K562 (cell line): Measurements from ENCODE around the gene ZNF10. TPM values are rescaled to one million over a fixed set of nuclear protein-coding genes. Genes with fewer than 3 reads are reported as not detected.

Experiments
- ATF3 ChIP-seq, 2 experiments: fragments of 450-650 bp in 1 of 2; sonication (generic) in 1 of 2; formaldehyde crosslinking in 1 of 2; IDR thresholded peaks in 1 of 2; conservative IDR thresholded peaks in 1 of 2; 2 replicates each; pipeline versions ENCODE4 v1.6.1 to v1.8.1; 2016 to 2023; ENCODE audit warnings: mild to moderate bottlenecking in 2 of 2, moderate library complexity in 2 of 2, inconsistent platforms in 1 of 2, missing genetic modification reagents in 1 of 2
- NCOA4 ChIP-seq: fragments of 450-650 bp; IDR thresholded peaks from 2 replicates; pipeline ENCODE4 v1.6.1; 2018; ENCODE audit warnings: mild to moderate bottlenecking; ENCODE audit not compliant: partially characterized antibody
- PTBP1 ChIP-seq: fragments of 200-400 bp; formaldehyde crosslinking; IDR thresholded peaks from 2 replicates; pipeline ENCODE4 v1.6.1; 2017; ENCODE audit warnings: low read depth, low read length
- RCOR1 ChIP-seq, 2 experiments: IDR thresholded peaks; 2 replicates each; pipeline ENCODE4 v1.6.1; 2012; ENCODE audit warnings: low read depth in 2 of 2, low read length in 2 of 2, borderline replicate concordance in 1 of 2, improper control_type of control experiment in 1 of 2
- REST ChIP-seq, 2 experiments: fragments of 450-650 bp; formaldehyde crosslinking in 1 of 2; IDR thresholded peaks; 2 replicates each; pipeline versions ENCODE4 v1.4.0 to v1.6.1; 2014 to 2020; ENCODE audit warnings: mild to moderate bottlenecking in 2 of 2, borderline replicate concordance in 1 of 2, low read depth in 1 of 2
- SIX5 ChIP-seq, 2 experiments: IDR thresholded peaks; 2 replicates each; pipeline ENCODE4 v1.6.1; 2011; ENCODE audit warnings: low read length in 2 of 2, borderline replicate concordance in 1 of 2, low read depth in 1 of 2, mild to moderate bottlenecking in 1 of 2, moderate library complexity in 1 of 2; ENCODE audit not compliant: insufficient read depth in 1 of 2
- SMARCC2 ChIP-seq: fragments of 450-650 bp; IDR thresholded peaks from 2 replicates; pipeline ENCODE4 v1.6.1; 2017; ENCODE audit warnings: antibody characterized with exemption, moderate library complexity, mild to moderate bottlenecking, low read depth
- SNAPC5 ChIP-seq: fragments of 250-450 bp; sonication (Bioruptor Pico); IDR thresholded peaks from 2 replicates; pipeline ENCODE4 v1.8.0; 2021; ENCODE audit warnings: moderate library complexity, mild to moderate bottlenecking, inconsistent platforms
- TCF3 ChIP-seq: sonication (generic); formaldehyde crosslinking; IDR thresholded peaks from 2 replicates; pipeline ENCODE4 v1.4.0; 2020; ENCODE audit warnings: mild to moderate bottlenecking, missing genetic modification reagents
- ZNF140 ChIP-seq: fragments of 250-450 bp; sonication (Bioruptor Pico); IDR thresholded peaks from 2 replicates; pipeline ENCODE4 v1.8.0; 2021; ENCODE audit warnings: moderate library complexity, mild to moderate bottlenecking, inconsistent platforms
- polyA plus RNA-seq, 8 experiments: library from polyadenylated mRNA; depleted of rRNA in 4 of 8; stranded (reverse) in 5 of 8; unstranded in 3 of 8; fragments of >200 nt; fragmentation: Nextera tagmentation in 2 of 8; fragmentation: Illumina TruSeq in 1 of 8; extraction: Ambion mirVana in 2 of 8; extraction: Trizol in 1 of 8; gene quantifications; 2 replicates each; pipeline versions ENCODE4 v1.2.1 to v1.2.3, GENCODE V29; 2011 to 2014; ENCODE audit warnings: inconsistent platforms in 1 of 8, missing spikeins in 1 of 8
- total RNA-seq, 7 experiments: library from RNA; depleted of rRNA in 6 of 7; stranded (reverse); fragments of >200 nt in 6 of 7; fragmentation: Illumina TruSeq in 2 of 7; extraction: Trizol in 2 of 7; gene quantifications; 2 replicates each; pipeline versions ENCODE4 v1.2.1 to v1.2.3, GENCODE V29; 2011 to 2021; ENCODE audit warnings: low replicate concordance in 1 of 7

Gene ZNF10
- total and polyA plus RNA-seq, 9 of the 15 experiments (the other 6 are each of a cell fraction or from before 2014, with no cell fraction given): 3.5 to 5.8 (median 4.9) TPM

GRCh38 chr12:133202493-133203343, 72.3 kb downstream of the ZNF10 start (continued):
- TF ChIP-seq ATF3 (IDR thresholded peaks at IDR 0.05) (no peak), ATF3 (CRISPR knock-in tag; conservative IDR thresholded peaks at IDR 0.05) (no peak), TCF3 (CRISPR knock-in tag) (no peak), NCOA4 (no peak), ZNF140 (no peak), SIX5 (IDR thresholded peaks at IDR 0.05; ENCODE audit: borderline replicate concordance in 1 of 2, insufficient read depth in 1 of 2, low read depth in 1 of 2, low read length in 2 of 2) (no peak), SNAPC5 (CRISPR knock-in tag) (no peak), REST (IDR thresholded peaks at IDR 0.05; ENCODE audit: borderline replicate concordance) (no peak), REST (CRISPR knock-in tag; IDR thresholded peaks at IDR 0.05; ENCODE audit: low read depth) (no peak), SMARCC2 (no peak), RCOR1 (IDR thresholded peaks at IDR 0.05; ENCODE audit: borderline replicate concordance in 1 of 2, low read depth in 2 of 2, low read length in 2 of 2) (no peak), PTBP1 (no peak)
